VCaP (cell line): ENCODE data around the gene NUP188.

Experiments
- H3K27ac ChIP-seq: fragments of 450-650 bp; 2 replicates; pipeline ENCODE4 v1.5.1; 2017
- CTCF ChIP-seq: fragments of 450-650 bp; conservative IDR thresholded peaks from 2 replicates; pipeline ENCODE4 v1.5.1; 2017; ENCODE audit warnings: mild to moderate bottlenecking, moderate library complexity

NUP188 gene

GRCh38 chr9:128902351-128903078 lies 45.0 kb upstream of the NUP188 start:
- no peak for TF ChIP-seq CTCF

GRCh38 chr9:128903079-128903461 lies 44.4 kb upstream of the NUP188 start:
- TF ChIP-seq CTCF = no peak
- H3K27ac ChIP-seq = no peak overlapping the region

More at GRCh38 chr9:128902351-128903078, 45.0 kb upstream of the NUP188 start:
- no peak overlapping the region for H3K27ac ChIP-seq

GRCh38 chr9:128903871-128904620 lies 43.5 kb upstream of the NUP188 start:
- TF ChIP-seq CTCF = no peak

GRCh38 chr9:128905964-128906363 lies 41.5 kb upstream of the NUP188 start:
- no peak for TF ChIP-seq CTCF
- H3K27ac ChIP-seq = no peak overlapping the region

More at GRCh38 chr9:128903871-128904620, 43.5 kb upstream of the NUP188 start:
- no peak overlapping the region for H3K27ac ChIP-seq

- H3K27ac ChIP-seq = no peak overlapping the region
Observed at GRCh38 chr9:128906741-128907140, 40.8 kb upstream of the NUP188 start.

GRCh38 chr9:128908372-128908771 lies 39.1 kb upstream of the NUP188 start:
- TF ChIP-seq CTCF = no peak
- no peak overlapping the region for H3K27ac ChIP-seq

More at GRCh38 chr9:128906741-128907140, 40.8 kb upstream of the NUP188 start:
- TF ChIP-seq CTCF = no peak

GRCh38 chr9:128909859-128910258 lies 37.6 kb upstream of the NUP188 start:
- H3K27ac ChIP-seq = no peak overlapping the region; the same call in 1 of the 2 replicates
- no peak for TF ChIP-seq CTCF
